ENCODE results near the gene KCNG4.
"Not testable (repeated sequence)": the region's sequence is repeated elsewhere in the genome, so short reads cannot be mapped to it uniquely, and the experiment has no call there.

Gene KCNG4

DNA sequence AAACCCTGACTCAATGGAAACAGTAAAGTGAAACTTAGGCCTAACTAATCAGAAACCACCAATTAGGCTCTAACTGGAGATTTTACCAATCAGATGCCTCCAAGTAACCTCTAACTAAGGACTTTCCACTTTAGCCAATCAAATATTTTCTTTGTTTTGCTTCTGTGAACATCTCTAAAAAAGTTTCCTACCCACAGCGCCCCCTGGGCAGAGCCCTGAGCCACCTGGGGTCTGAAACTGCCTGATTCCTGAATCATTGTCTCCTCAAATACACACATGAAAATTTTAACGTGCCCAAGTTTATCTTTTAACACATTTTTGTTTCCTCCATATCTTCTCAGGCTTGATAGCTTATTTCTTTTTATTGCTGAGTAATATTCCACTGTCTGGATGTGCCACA is 29.8 kb downstream of the KCNG4 start:
- DNase-seq (ENCODE audit: extremely low spot score): no peak
- TF ChIP-seq, protein P1, sequence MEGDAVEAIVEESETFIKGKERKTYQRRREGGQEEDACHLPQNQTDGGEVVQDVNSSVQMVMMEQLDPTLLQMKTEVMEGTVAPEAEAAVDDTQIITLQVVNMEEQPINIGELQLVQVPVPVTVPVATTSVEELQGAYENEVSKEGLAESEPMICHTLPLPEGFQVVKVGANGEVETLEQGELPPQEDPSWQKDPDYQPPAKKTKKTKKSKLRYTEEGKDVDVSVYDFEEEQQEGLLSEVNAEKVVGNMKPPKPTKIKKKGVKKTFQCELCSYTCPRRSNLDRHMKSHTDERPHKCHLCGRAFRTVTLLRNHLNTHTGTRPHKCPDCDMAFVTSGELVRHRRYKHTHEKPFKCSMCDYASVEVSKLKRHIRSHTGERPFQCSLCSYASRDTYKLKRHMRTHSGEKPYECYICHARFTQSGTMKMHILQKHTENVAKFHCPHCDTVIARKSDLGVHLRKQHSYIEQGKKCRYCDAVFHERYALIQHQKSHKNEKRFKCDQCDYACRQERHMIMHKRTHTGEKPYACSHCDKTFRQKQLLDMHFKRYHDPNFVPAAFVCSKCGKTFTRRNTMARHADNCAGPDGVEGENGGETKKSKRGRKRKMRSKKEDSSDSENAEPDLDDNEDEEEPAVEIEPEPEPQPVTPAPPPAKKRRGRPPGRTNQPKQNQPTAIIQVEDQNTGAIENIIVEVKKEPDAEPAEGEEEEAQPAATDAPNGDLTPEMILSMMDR (IDR thresholded peaks at IDR 0.05; ENCODE audit: control extremely low read depth, extremely low read depth, low read depth, missing control alignments): no peak
- ChIA-PET CTCF (no interaction called here), POLR2A (no interaction called here)

DNA sequence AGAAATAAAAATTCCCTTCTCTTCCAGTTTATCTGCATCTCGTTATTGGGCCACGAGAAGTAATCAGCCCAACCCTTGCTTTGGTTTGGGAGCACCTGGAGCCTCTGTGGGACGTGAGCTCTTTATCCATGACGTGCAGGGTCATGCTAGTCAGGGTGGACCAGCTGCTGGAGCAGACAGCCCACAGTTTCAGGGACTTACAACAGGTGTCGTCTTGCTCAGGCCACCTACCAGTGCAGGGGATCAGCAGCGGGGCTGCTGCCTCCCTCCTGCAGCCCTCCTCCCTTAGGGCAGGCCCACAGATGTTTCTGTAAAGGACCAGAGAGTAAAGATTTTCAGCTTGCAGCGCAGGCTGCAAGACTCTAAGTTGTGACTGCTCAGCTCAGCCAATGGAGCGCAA is 31.9 kb downstream of the KCNG4 start:
- CTCF ChIA-PET: interaction anchor here (1.3 kb wide), 1 partner anchor 21 kb away, joined by 4 read pairs; the partner anchor contains the start of gene TAF1C

DNA sequence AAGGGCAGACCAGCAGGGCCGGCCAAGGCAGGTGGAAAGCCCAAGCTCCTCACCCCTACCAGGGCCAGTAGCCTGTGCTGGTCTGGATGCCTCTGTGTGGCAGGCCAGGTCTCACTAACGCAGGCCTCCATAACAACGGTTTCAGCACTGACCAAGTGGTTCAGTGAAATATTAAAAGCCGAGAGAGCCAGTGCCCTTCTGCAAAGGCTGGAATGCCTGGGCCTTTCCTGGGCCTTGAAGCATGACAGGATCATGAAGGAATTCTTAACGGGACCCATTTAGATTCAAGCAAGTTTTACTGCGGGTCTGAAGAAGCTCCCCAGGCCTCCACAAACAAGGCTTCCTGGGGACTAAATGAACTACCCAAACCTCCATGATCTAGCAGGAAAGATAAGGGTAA is 32.6 kb downstream of the KCNG4 start:
- POLR2A ChIA-PET: no interaction called here
- DNase-seq (ENCODE audit: extremely low spot score): no peak
- TF ChIP-seq, protein P1 (IDR thresholded peaks at IDR 0.05; ENCODE audit: control extremely low read depth, extremely low read depth, low read depth, missing control alignments): no peak
- CTCF ChIA-PET: interaction anchor here (1.3 kb wide), 1 partner anchor 20 kb away, joined by 4 read pairs; the partner anchor contains the start of gene TAF1C

More for the DNA sequence above, 31.9 kb downstream of the KCNG4 start:
- TF ChIP-seq, protein P1 (IDR thresholded peaks at IDR 0.05; ENCODE audit: control extremely low read depth, extremely low read depth, low read depth, missing control alignments): no peak
- no peak for DNase-seq (ENCODE audit: extremely low spot score)
- POLR2A ChIA-PET: no interaction called here

DNA sequence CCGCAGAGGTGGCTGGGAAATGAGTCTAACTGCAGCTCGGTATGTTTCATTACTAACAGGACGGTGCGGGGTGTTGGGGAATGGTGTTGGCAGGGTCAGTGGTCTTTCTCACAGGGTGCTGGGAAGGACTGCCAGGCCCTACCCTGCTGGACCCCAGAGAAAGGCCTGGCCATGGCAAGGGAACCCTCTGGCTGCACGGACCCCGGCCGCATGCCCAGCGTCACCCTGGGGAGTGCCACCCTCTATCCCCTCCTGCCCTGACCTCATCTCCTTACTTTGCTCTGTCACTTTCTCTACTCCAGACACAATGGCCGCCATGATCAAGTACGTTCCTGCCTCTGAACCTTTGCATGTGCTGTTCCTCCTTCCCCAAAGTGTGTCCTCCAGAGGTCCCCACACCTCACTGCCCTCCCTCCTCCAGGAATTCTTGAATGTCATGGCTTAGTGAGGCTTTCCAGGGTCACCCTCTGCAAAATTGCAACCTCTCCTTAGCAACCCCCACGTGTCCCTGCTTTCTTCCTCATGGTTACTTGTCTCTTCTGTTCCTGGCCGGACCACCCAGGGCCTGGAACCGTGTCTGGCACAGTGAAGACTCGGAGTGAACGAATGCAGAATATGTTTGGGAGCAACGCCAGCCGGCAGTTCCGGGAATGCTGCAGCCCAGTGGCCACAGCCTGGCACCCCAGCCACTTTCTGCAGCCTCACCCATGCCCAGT is 33.7 kb downstream of the KCNG4 start:
- POLR2A ChIA-PET: no interaction called here
- DNase-seq (ENCODE audit: extremely low spot score): no peak
- CTCF ChIA-PET: interaction anchor here (1.1 kb wide), 1 partner anchor 19 kb away, joined by 3 read pairs; the partner anchor contains the start of gene TAF1C
- TF ChIP-seq, protein P1 (IDR thresholded peaks at IDR 0.05; ENCODE audit: control extremely low read depth, extremely low read depth, low read depth, missing control alignments): no peak

DNA sequence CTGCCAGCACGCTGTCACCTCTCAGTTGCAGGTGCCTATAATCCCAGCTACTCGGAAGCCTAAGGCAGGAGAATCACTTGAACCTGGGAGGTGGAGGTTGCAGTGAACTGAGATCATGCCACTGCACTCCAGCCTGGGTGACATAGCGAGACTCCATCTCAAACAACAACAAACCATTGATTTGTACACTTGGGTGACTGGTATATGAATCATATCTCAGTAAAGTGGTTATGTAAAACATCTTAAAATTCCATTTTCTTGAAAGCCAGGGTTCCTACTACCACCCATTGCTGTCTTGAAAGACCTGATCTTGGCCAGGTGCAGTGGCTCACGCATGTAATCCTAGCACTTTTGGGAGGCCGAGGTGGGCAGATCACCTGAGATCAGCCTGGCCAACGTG is 34.7 kb downstream of the KCNG4 start:
- CTCF ChIA-PET; POLR2A ChIA-PET; DNase-seq (ENCODE audit: extremely low spot score): not testable (repeated sequence)

DNA sequence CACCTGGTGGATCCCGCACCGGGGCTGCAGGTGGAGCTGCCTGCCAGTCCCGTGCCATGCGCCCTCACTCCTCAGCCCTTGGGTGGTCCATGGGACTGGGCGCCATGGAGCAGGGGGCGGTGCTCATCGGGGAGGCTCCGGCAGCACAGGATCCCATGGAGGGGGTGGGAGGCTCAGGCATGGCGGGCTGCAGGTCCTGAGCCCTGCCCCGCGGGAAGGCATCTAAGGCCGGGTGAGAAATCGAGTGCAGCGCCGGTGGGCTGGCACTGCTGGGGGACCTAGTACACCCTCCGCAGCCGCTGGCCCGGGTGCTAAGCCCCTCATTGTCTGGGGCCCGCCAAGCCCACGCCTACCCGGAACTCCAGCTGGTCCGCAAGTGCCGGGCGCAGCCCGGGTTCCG is 35.3 kb downstream of the KCNG4 start:
- CTCF ChIA-PET: interaction anchor here (2.1 kb wide), 1 partner anchor 17 kb away, joined by 8 read pairs; the partner anchor contains the start of gene TAF1C

DNA sequence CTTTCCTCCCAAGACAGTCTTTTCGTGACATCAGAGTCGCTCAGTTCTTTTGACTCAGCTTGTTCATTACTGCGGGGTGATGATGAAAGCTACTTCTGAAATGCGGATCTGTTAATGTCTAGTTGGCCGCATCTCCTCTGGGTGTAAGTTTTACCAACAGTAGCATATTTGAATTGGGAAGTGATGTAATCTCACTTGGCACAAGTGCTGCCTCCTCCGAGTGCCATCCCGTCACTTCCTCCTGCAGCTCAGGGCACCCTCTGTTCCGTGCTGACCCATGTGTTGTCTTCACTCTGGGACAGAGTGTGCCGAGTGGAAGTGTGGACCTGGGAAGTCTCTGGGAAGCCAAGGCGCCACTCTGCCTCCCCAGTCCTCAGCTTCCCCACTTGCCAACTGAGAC is 40.0 kb downstream of the KCNG4 start:
- TF ChIP-seq, protein P1 (IDR thresholded peaks at IDR 0.05; ENCODE audit: control extremely low read depth, extremely low read depth, low read depth, missing control alignments): no peak
- no peak for DNase-seq (ENCODE audit: extremely low spot score)
- ChIA-PET CTCF (interaction anchor here (1.3 to 2.4 kb wide), 2 partner anchors 11 to 13 kb away, joined by 3 to 10 read pairs; partner anchors contain the start of gene TAF1C), POLR2A (no interaction called here)

More for the DNA sequence above, 35.3 kb downstream of the KCNG4 start:
- POLR2A ChIA-PET; DNase-seq (ENCODE audit: extremely low spot score): not testable (repeated sequence)
